Nephron (organoid): ENCODE results near the gene MTCH1.

Experiments used
- H3K27ac Mint-ChIP-seq, 3 experiments: 2 replicates each; pipeline ENCODE4 v1.8.0; 2020; ENCODE audit warnings: mixed read lengths in 3 of 3, mild to moderate bottlenecking in 2 of 3, moderate library complexity in 1 of 3
- H3K27me3 Mint-ChIP-seq: 2 replicates; pipeline ENCODE4 v1.8.0; 2021; ENCODE audit warnings: low read depth, mild to moderate bottlenecking, moderate library complexity, mixed read lengths
- H3K36me3 Mint-ChIP-seq: 2 replicates; pipeline ENCODE4 v1.8.0; 2020; ENCODE audit warnings: low read depth, mixed read lengths
- H3K4me1 Mint-ChIP-seq: 2 replicates; pipeline ENCODE4 v1.8.0; 2020; ENCODE audit warnings: mixed read lengths
- H3K4me3 Mint-ChIP-seq, 3 experiments: 2 replicates each; pipeline ENCODE4 v1.8.0; 2020; ENCODE audit warnings: mild to moderate bottlenecking in 3 of 3, mixed read lengths in 3 of 3, moderate library complexity in 2 of 3
- H3K9me3 Mint-ChIP-seq: 2 replicates; pipeline ENCODE4 v1.8.0; 2020; ENCODE audit warnings: mixed read lengths
- CTCF ChIP-seq, 3 experiments: fragments of 200-600 bp; sonication (generic); IDR thresholded peaks; one replicate each; pipeline ENCODE4 v1.5.0; 2021; ENCODE audit warnings: antibody characterized with exemption in 3 of 3; ENCODE audit not compliant: unreplicated experiment in 3 of 3

MTCH1 gene

GRCh38 chr6:37006793-37007339, 20.9 kb upstream of the MTCH1 start:
- Mint-ChIP-seq H3K27me3 (no peaks in the 10 kb centered on the region), H3K9me3 (no peaks in the 10 kb centered on the region), H3K4me1 (no peaks in the 10 kb centered on the region), H3K27ac (no peak overlapping the region), H3K4me3 (no peak overlapping the region), H3K36me3 (no peaks in the 10 kb centered on the region)
- TF ChIP-seq CTCF (IDR thresholded peaks at IDR 0.05; ENCODE audit: unreplicated experiment in 3 of 3) = no peak

- TF ChIP-seq CTCF (IDR thresholded peaks at IDR 0.05; ENCODE audit: unreplicated experiment in 3 of 3) = no peak
- no peaks in the 10 kb centered on the region for H3K36me3 Mint-ChIP-seq
- H3K27me3 Mint-ChIP-seq = no peaks in the 10 kb centered on the region
- no peaks in the 10 kb centered on the region for H3K9me3 Mint-ChIP-seq
- H3K27ac Mint-ChIP-seq = no peak overlapping the region
- H3K4me1 Mint-ChIP-seq = no peaks in the 10 kb centered on the region
- H3K4me3 Mint-ChIP-seq = no peak overlapping the region
Measured at GRCh38 chr6:37005827-37006567, 20.0 kb upstream of the MTCH1 start.

- no peak within 1 kb of the TSS for H3K27ac Mint-ChIP-seq
- no peaks in the 10 kb centered on the region for H3K36me3 Mint-ChIP-seq
- no peaks in the 10 kb centered on the region for H3K9me3 Mint-ChIP-seq
- no peak within 1 kb of the TSS for H3K4me3 Mint-ChIP-seq
- TF ChIP-seq CTCF (IDR thresholded peaks at IDR 0.05; ENCODE audit: unreplicated experiment in 3 of 3) = no peak
- H3K4me1 Mint-ChIP-seq = peaks cover under 1% of the 10 kb centered on the region
- H3K27me3 Mint-ChIP-seq = no peaks in the 10 kb centered on the region
Measured at GRCh38 chr6:37005061-37005810, 19.2 kb upstream of the MTCH1 start, which contains the start of gene FGD2. Gene FGD2 (plus strand): TSS chr6:37005655. CDS start chr6:37005818, 163 bp downstream.

GRCh38 chr6:37004044-37004980, 18.3 kb upstream of the MTCH1 start:
- peak overlapping the region; percentile 11 to 66 (median 51) for H3K27ac Mint-ChIP-seq
- no peaks in the 10 kb centered on the region for H3K36me3 Mint-ChIP-seq
- H3K4me3 Mint-ChIP-seq = no peak overlapping the region
- TF ChIP-seq CTCF (IDR thresholded peaks at IDR 0.05; ENCODE audit: unreplicated experiment in 3 of 3) = no peak
- no peaks in the 10 kb centered on the region for H3K27me3 Mint-ChIP-seq
- no peaks in the 10 kb centered on the region for H3K9me3 Mint-ChIP-seq
- peaks cover 10% of the 10 kb centered on the region for H3K4me1 Mint-ChIP-seq

GRCh38 chr6:36999751-37000125, 13.7 kb upstream of the MTCH1 start:
- no peaks in the 10 kb centered on the region for H3K27me3 Mint-ChIP-seq
- H3K4me3 Mint-ChIP-seq = no peak overlapping the region
- TF ChIP-seq CTCF (IDR thresholded peaks at IDR 0.05; ENCODE audit: unreplicated experiment in 3 of 3) = no peak
- H3K36me3 Mint-ChIP-seq = no peaks in the 10 kb centered on the region
- peak overlapping the region; percentile 84 to 96 (median 90) for H3K27ac Mint-ChIP-seq
- H3K4me1 Mint-ChIP-seq = peaks cover 37% of the 10 kb centered on the region
- no peaks in the 10 kb centered on the region for H3K9me3 Mint-ChIP-seq
